Immature natural killer cell (primary cell): ENCODE results near the gene SNX2. TPM values are rescaled to one million over a fixed set of nuclear protein-coding genes. Genes with fewer than 3 reads are reported as not detected.

ENCODE experiments used
- DNase-seq, 3 donors: peaks; one replicate each; pipeline ENCODE4 v3.0.0; 2022; ENCODE audit warnings: mixed read lengths in 1 of 3
- H3K27ac Mint-ChIP-seq, 6 donors: one replicate each; pipeline ENCODE4 v1.8.0; 2020; ENCODE audit warnings: mixed read lengths in 6 of 6, mild to moderate bottlenecking in 5 of 6, inconsistent platforms in 4 of 6, moderate library complexity in 3 of 6
- H3K27me3 Mint-ChIP-seq, 3 donors: one replicate each; pipeline ENCODE4 v1.8.0; 2020 to 2021; ENCODE audit warnings: low read depth in 3 of 3, mild to moderate bottlenecking in 3 of 3, mixed read lengths in 3 of 3, moderate library complexity in 3 of 3, inconsistent platforms in 1 of 3
- H3K36me3 Mint-ChIP-seq, 3 donors: one replicate each; pipeline ENCODE4 v1.8.0; 2020; ENCODE audit warnings: mixed read lengths in 3 of 3, inconsistent platforms in 2 of 3, mild to moderate bottlenecking in 2 of 3
- H3K4me1 Mint-ChIP-seq, 2 donors: one replicate each; pipeline ENCODE4 v1.8.0; 2020; ENCODE audit warnings: inconsistent platforms in 2 of 2, mild to moderate bottlenecking in 2 of 2, mixed read lengths in 2 of 2, moderate library complexity in 1 of 2
- H3K4me3 Mint-ChIP-seq, 5 donors: one replicate each; pipeline ENCODE4 v1.8.0; 2020; ENCODE audit warnings: mild to moderate bottlenecking in 5 of 5, mixed read lengths in 5 of 5, inconsistent platforms in 3 of 5, moderate library complexity in 3 of 5
- H3K9me3 Mint-ChIP-seq, 6 donors: one replicate each; pipeline ENCODE4 v1.8.0; 2020; ENCODE audit warnings: mild to moderate bottlenecking in 6 of 6, mixed read lengths in 6 of 6, inconsistent platforms in 4 of 6, moderate library complexity in 3 of 6
- polyA plus RNA-seq, 3 donors: library from polyadenylated mRNA; unstranded; fragments of 300-500 nt; fragmentation: Illumina TruSeq; gene quantifications; one replicate each; pipeline ENCODE4 v1.2.3, GENCODE V29; 2021

Gene SNX2
- polyA plus RNA-seq, 3 donors from 2014 or later = 37.7 to 57.4 (median 50.2) TPM

GRCh38 chr5:122781465-122781864 is 6.6 kb downstream of the SNX2 start:
- H3K9me3 Mint-ChIP-seq = peaks cover 0 to 9% (median 3%) of the 10 kb centered on the region in 6 donors
- peaks cover 0 to 3% (median 0%) of the 10 kb centered on the region in 3 donors for H3K27me3 Mint-ChIP-seq
- peaks cover 26 to 71% of the 10 kb centered on the region in 2 donors for H3K4me1 Mint-ChIP-seq
- H3K27ac Mint-ChIP-seq = no peak overlapping the region
- DNase-seq = no peak
- peaks cover 4 to 16% (median 6%) of the 10 kb centered on the region in 3 donors for H3K36me3 Mint-ChIP-seq
- H3K4me3 Mint-ChIP-seq = no peak overlapping the region

GRCh38 chr5:122785294-122785693 is 10.4 kb downstream of the SNX2 start:
- peaks cover 0 to 16% (median 3%) of the 10 kb centered on the region in 6 donors for H3K9me3 Mint-ChIP-seq
- H3K36me3 Mint-ChIP-seq = peaks cover 11 to 36% (median 22%) of the 10 kb centered on the region in 3 donors
- H3K27ac Mint-ChIP-seq = no peak overlapping the region
- no peak for DNase-seq
- H3K4me1 Mint-ChIP-seq = peaks cover 19 to 60% of the 10 kb centered on the region in 2 donors
- H3K27me3 Mint-ChIP-seq = peaks cover 0 to 1% (median 0%) of the 10 kb centered on the region in 3 donors
- H3K4me3 Mint-ChIP-seq = no peak overlapping the region

- no peak for DNase-seq
- Mint-ChIP-seq H3K4me3 (peak overlapping the region in 1 of 5 donors; percentile 27), H3K9me3 (peaks cover 0 to 16% (median 3%) of the 10 kb centered on the region in 6 donors), H3K27me3 (peaks cover 0 to 1% (median 0%) of the 10 kb centered on the region in 3 donors), H3K4me1 (peaks cover 21 to 54% of the 10 kb centered on the region in 2 donors), H3K36me3 (peaks cover 17 to 40% (median 24%) of the 10 kb centered on the region in 3 donors), H3K27ac (no peak overlapping the region)
These were observed 13.5 kb downstream of the SNX2 start for GRCh38 chr5:122788371-122788770.

- H3K4me3 Mint-ChIP-seq = no peak overlapping the region
- H3K9me3 Mint-ChIP-seq = peaks cover 0 to 16% (median 3%) of the 10 kb centered on the region in 6 donors
- peaks cover 21 to 47% of the 10 kb centered on the region in 2 donors for H3K4me1 Mint-ChIP-seq
- H3K27ac Mint-ChIP-seq = no peak overlapping the region
- H3K36me3 Mint-ChIP-seq = peaks cover 17 to 40% (median 24%) of the 10 kb centered on the region in 3 donors
- DNase-seq = no peak
- peaks cover 0 to 1% (median 0%) of the 10 kb centered on the region in 3 donors for H3K27me3 Mint-ChIP-seq
These were observed 14.1 kb downstream of the SNX2 start for GRCh38 chr5:122788996-122789395.

- peaks cover 17 to 40% (median 24%) of the 10 kb centered on the region in 3 donors for H3K36me3 Mint-ChIP-seq
- no peak overlapping the region for H3K4me3 Mint-ChIP-seq
These were observed 14.7 kb downstream of the SNX2 start for GRCh38 chr5:122789461-122790171.

GRCh38 chr5:122790354-122791103 is 15.6 kb downstream of the SNX2 start:
- no peaks in the 10 kb centered on the region for H3K27me3 Mint-ChIP-seq
- DNase-seq = no peak
- H3K36me3 Mint-ChIP-seq = peaks cover 13 to 38% (median 29%) of the 10 kb centered on the region in 3 donors
- H3K4me1 Mint-ChIP-seq = peaks cover 20 to 32% of the 10 kb centered on the region in 2 donors
- H3K9me3 Mint-ChIP-seq = peaks cover 0 to 13% (median 2%) of the 10 kb centered on the region in 6 donors
- no peak overlapping the region for H3K27ac Mint-ChIP-seq
- H3K4me3 Mint-ChIP-seq = no peak overlapping the region

More at GRCh38 chr5:122789461-122790171, 14.7 kb downstream of the SNX2 start:
- Mint-ChIP-seq H3K4me1 (peaks cover 20 to 41% of the 10 kb centered on the region in 2 donors), H3K9me3 (peaks cover 0 to 16% (median 3%) of the 10 kb centered on the region in 6 donors), H3K27ac (no peak overlapping the region), H3K27me3 (peaks cover 0 to 1% (median 0%) of the 10 kb centered on the region in 3 donors)
- DNase-seq = no peak

GRCh38 chr5:122805481-122805880 is 30.6 kb downstream of the SNX2 start:
- no peak for DNase-seq
- Mint-ChIP-seq H3K9me3 (no peaks in the 10 kb centered on the region), H3K4me1 (no peaks in the 10 kb centered on the region), H3K27me3 (peaks cover 0 to 1% (median 0%) of the 10 kb centered on the region in 3 donors), H3K27ac (no peak overlapping the region), H3K36me3 (peaks cover 37 to 55% (median 44%) of the 10 kb centered on the region in 3 donors), H3K4me3 (no peak overlapping the region)

GRCh38 chr5:122810405-122810804 is 35.5 kb downstream of the SNX2 start:
- Mint-ChIP-seq H3K4me3 (no peak overlapping the region), H3K27me3 (no peaks in the 10 kb centered on the region), H3K9me3 (no peaks in the 10 kb centered on the region), H3K36me3 (peaks cover 27 to 33% (median 29%) of the 10 kb centered on the region in 3 donors), H3K27ac (no peak overlapping the region), H3K4me1 (no peaks in the 10 kb centered on the region)
- DNase-seq = no peak

GRCh38 chr5:122815218-122815767 is 40.4 kb downstream of the SNX2 start:
- Mint-ChIP-seq H3K27me3 (no peaks in the 10 kb centered on the region), H3K36me3 (peaks cover 4 to 11% (median 8%) of the 10 kb centered on the region in 3 donors), H3K9me3 (no peaks in the 10 kb centered on the region), H3K4me1 (no peaks in the 10 kb centered on the region), H3K4me3 (no peak overlapping the region), H3K27ac (no peak overlapping the region)
- no peak for DNase-seq

- H3K9me3 Mint-ChIP-seq = no peaks in the 10 kb centered on the region
- no peaks in the 10 kb centered on the region for H3K4me1 Mint-ChIP-seq
These were observed 41.9 kb downstream of the SNX2 start for GRCh38 chr5:122816756-122817155.

GRCh38 chr5:122831984-122832383 is 57.1 kb downstream of the SNX2 start:
- Mint-ChIP-seq H3K9me3 (no peaks in the 10 kb centered on the region), H3K27ac (no peak overlapping the region), H3K27me3 (no peaks in the 10 kb centered on the region), H3K36me3 (peaks cover 8 to 14% (median 12%) of the 10 kb centered on the region in 3 donors), H3K4me3 (no peak overlapping the region), H3K4me1 (no peaks in the 10 kb centered on the region)
- DNase-seq = no peak

More at GRCh38 chr5:122816756-122817155, 41.9 kb downstream of the SNX2 start:
- Mint-ChIP-seq H3K4me3 (no peak overlapping the region), H3K36me3 (peaks cover 0 to 22% (median 16%) of the 10 kb centered on the region in 3 donors), H3K27me3 (peaks cover 0 to 2% (median 0%) of the 10 kb centered on the region in 3 donors), H3K27ac (no peak overlapping the region)
- DNase-seq = no peak

GRCh38 chr5:122835681-122836080 is 60.8 kb downstream of the SNX2 start:
- Mint-ChIP-seq H3K27ac (no peak overlapping the region), H3K4me1 (no peaks in the 10 kb centered on the region), H3K27me3 (peaks cover 0 to 5% (median 3%) of the 10 kb centered on the region in 3 donors), H3K36me3 (no peaks in the 10 kb centered on the region), H3K9me3 (no peaks in the 10 kb centered on the region), H3K4me3 (no peak overlapping the region)
- DNase-seq = no peak

- Mint-ChIP-seq H3K9me3 (no peaks in the 10 kb centered on the region), H3K36me3 (no peaks in the 10 kb centered on the region), H3K27ac (no peak overlapping the region), H3K4me1 (no peaks in the 10 kb centered on the region), H3K27me3 (peaks cover 0 to 5% (median 3%) of the 10 kb centered on the region in 3 donors), H3K4me3 (no peak overlapping the region)
- no peak for DNase-seq
These were observed 62.1 kb downstream of the SNX2 start for GRCh38 chr5:122836947-122837346.
